GM12891 (cell line): Measurements from ENCODE around the gene CDC6.

ENCODE experiments used
- PAX5 ChIP-seq: IDR thresholded peaks from 2 replicates; pipeline ENCODE4 v1.6.1; 2011; ENCODE audit warnings: low read length, moderate library complexity, mild to moderate bottlenecking; ENCODE audit not compliant: insufficient read depth, severe bottlenecking
- POLR2A ChIP-seq: IDR thresholded peaks from 2 replicates; pipeline ENCODE4 v1.6.1; 2011; ENCODE audit warnings: low read depth, low read length, control low read depth
- POLR2AphosphoS5 ChIP-seq: IDR thresholded peaks from 2 replicates; pipeline ENCODE4 v1.6.1; 2011; ENCODE audit warnings: low read depth, low read length, control low read depth
- SPI1 ChIP-seq: IDR thresholded peaks from 2 replicates; pipeline ENCODE4 v1.6.1; 2011; ENCODE audit warnings: low read depth, low read length, control low read depth
- TAF1 ChIP-seq: IDR thresholded peaks from 2 replicates; pipeline ENCODE4 v1.6.1; 2011; ENCODE audit warnings: low read depth, low read length, control low read depth

DNA sequence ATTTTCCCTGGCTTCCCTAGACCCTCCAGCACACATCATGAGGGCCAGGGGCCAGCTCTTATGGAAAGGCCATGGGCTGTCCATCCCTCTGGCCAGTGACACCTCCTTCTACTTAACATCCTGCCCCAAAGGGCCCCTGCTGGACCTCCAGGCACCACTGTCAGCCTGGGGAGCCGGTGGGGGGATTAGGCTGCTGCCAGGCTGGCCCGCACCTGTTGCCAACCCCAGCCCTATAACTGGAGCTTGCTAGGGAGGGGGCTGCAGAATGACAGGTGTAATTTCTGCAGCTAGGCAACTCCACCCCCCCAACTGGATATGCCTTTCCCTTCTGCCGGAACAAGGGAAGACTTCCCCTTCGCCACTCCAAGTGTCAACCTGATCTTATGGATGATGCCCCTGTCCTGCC is 33.8 kb downstream of the CDC6 start:
- TF ChIP-seq POLR2AphosphoS5 (no peak), POLR2A (no peak), TAF1 (no peak), SPI1 (no peak), PAX5 (no peak)
